GM18505 (cell line): ENCODE measurements around the gene RYR2.

ENCODE experiments used
- ATAC-seq: cut with Tn5 transposase; IDR thresholded peaks from one replicate; pipeline ENCODE4 v1.9.1; 2021; ENCODE audit not compliant: unreplicated experiment
- POLR2A ChIP-seq: IDR thresholded peaks from 4 replicates; pipeline ENCODE4 v1.6.1; 2011; ENCODE audit warnings: borderline replicate concordance; ENCODE audit not compliant: insufficient read depth, insufficient read length; ENCODE audit errors: extremely low read depth

Gene RYR2

DNA sequence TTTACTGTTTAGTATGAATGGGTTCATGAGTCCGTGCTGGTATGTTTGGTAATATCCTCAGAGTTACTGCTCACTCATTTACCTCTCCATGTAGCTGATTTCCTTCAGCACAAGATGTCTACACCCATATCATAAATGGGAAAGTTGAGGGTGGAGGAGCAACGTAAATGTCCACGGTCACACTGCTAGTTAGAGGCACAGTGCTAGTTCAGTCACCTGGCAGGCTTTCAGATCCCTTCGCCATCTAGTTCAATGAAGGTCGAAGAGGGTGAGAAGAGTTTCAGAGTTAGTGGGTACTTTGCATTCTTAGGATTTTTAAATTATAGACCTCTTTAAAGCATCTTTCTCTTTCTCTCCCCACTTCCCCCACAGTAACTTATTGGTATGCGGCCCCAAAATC is 630.0 kb downstream of the RYR2 start:
- TF ChIP-seq POLR2A = no peak
- no peak for ATAC-seq

DNA sequence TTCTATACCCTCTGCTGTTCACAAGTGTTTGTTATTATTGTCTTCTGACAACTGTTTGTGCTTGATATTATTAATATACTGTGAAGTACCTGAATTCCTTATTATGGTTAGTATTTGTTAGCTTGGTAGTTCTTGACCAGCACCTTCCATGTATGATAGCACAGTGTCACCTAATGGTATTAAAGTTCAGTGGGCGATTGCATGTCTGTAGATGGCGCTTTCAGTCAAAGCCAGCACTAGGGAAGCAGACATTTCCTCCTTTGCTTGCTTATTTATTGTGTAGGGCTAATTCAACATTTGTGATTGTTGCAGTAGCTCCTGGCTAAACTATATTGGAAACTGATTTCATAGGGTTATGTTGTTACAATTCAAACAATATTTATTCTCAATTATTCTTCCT is 630.8 kb downstream of the RYR2 start:
- TF ChIP-seq POLR2A = no peak
- no peak for ATAC-seq

DNA sequence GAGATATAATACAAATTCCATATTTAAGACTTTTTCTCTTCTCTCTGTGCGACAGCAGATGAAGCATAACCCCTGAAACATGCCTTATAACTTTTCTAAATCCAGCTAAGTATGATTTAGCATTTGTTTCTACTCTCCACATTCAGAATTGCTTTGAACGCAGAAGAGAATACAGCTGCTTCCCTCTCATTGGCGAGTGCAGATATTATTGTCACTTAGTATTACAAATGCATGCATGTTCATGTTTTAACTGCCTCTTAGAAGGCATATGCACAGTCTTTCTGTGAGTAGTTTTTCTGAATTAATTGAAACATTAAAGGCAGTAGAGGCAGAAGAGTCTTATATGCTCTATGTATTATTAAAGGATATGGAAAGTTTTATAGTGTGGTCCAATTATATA is 631.6 kb downstream of the RYR2 start:
- no peak for TF ChIP-seq POLR2A
- ATAC-seq = no peak

DNA sequence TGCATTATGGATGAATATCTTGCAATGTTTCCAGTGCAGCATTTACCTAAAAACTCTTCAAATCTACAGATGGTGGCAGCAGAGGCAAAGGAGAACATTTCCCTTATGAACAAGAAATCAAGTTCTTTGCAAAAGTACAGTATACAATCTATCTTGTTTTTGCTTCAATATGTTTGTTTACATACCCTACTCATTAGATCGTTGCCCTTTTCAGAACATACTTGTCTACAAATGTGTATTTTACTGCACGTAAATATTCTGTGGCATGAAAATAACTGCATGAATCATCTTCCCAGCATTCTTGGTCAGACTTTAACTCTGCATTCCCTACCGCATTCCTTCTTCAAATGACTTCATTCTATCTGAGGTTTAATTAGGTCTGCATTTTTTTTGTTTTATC is 636.0 kb downstream of the RYR2 start:
- no peak for TF ChIP-seq POLR2A
- no peak for ATAC-seq

DNA sequence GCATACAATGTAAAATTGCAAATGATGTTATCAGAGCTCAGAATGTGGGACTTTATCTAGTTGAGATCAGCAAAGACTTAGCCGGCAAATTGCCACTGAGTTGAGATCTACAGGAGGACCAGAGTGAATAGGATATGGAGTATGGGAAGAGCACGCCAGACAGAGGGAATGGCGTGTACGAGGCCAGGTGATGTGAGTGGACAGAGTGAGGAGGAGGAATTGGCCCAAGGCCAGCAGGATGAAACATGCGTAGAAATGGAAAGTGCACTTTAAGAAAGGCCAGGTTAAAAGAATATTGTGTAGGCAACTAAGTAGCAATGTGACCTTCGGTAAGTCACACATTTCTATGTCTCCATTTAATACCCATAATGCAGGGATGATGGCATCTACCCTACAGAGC is 637.7 kb downstream of the RYR2 start:
- no peak for TF ChIP-seq POLR2A
- no peak for ATAC-seq

DNA sequence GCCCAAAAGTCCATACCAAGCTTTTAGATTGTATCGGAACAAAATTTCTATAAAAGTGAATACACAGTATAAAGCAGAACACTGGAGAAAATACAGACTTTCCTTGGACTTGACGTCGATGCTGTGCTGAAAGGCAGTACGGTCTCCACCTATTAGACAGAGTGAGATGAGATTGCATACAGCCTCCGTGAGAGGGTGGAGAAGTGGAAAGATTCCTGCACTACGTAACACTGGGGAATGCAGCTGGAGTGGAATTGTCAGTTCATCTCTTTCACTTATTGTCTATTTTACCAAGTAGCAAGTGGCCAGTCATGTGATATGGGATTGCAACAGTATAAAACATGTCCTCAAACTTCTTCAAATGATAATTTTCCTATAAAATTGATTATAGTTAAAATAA is 639.2 kb downstream of the RYR2 start:
- no peak for TF ChIP-seq POLR2A
- no peak for ATAC-seq

DNA sequence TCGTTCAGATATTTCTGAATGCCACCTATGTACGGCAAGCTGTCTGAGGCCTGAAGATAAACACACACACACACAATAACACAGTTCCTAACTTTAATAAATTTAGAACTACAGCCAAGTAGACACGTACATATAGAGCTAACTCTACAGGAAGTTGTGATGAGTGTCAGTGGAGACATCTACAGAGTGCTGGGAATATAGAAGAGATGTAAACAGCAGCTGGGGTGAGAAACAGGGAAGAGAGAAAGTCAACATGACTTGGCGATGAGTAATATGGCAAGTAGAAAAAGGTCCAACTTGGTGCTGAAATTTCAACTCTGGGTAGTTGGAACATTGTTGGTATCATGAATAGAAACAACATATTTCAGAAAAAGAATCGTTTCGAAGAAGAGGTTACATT is 642.3 kb downstream of the RYR2 start:
- ATAC-seq = no peak
- TF ChIP-seq POLR2A = no peak

DNA sequence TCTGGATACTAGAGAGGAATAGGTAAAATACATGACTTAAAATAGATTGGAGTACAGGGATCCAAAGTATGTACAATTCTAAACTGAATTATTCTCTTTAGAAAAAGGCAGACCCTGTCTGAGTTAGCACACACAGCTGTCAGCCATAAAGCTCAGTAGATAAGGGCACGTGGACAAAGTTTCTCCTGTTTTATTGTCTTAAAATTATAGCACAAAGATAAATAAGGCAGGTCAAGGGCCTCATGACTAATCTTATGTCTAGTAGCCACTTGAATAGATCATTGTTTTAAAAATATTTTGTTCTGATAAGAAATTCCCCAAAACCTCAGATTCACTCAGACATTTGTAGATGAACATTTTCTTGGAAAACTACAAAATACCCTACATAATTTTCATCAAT is 643.6 kb downstream of the RYR2 start:
- no peak for TF ChIP-seq POLR2A
- ATAC-seq = no peak

DNA sequence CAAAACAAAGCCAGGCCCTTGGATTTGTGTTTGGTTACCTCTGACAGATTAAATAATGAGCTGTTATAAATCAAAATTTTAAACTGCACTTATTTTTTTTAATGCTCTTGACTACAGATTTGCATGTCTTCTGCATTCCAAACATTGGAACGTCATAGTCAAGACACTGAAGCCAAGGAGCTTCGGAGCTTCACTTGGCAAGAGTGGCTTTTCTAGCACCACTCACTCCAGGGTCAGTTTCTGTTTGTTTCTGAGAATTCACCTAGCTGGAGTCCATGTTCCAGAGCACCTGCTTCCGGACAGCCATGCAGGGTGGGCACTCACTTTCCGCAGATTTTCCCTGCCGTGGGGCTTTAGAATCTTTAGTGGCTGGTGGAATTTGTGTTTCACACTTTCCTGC is 645.8 kb downstream of the RYR2 start:
- ATAC-seq = no peak
- no peak for TF ChIP-seq POLR2A

DNA sequence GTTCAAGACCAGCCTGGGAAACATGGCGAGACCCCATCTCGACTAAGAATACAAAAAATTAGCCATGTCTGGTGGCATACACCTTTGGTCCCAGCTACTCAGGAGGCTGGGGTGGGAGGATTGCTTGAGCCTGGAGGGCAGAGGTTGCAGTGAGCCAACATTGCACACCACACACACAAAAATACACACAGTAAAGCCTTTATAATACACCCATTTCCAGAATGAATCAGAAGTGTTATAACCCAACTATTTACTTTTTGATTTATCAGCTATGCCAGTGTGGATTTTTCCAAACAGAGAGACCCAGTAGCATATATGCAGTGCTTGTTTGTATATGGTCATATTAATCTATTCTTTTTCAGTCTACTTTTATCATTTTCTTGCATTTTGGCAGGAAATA is 648.7 kb downstream of the RYR2 start:
- no peak for TF ChIP-seq POLR2A
- no peak for ATAC-seq

DNA sequence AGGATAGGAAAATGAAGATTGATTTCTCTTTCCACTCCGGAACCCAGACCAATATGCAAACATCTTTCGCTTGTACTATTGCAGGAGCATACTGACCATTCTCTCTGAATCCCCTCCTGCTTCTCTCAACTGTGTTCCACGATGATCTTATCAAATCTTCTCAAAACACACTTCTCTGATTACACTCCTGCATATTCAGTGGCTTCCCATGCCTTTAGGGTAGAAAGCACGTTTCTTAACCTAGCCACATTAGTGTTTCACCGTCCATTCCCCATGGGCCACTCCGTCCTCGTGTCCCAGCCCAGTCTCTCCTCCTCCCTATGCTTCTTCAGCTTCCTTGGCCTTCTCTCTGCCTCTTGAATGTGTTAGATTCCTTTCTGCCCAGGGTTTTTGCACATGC is 650.3 kb downstream of the RYR2 start:
- TF ChIP-seq POLR2A = no peak
- no peak for ATAC-seq

DNA sequence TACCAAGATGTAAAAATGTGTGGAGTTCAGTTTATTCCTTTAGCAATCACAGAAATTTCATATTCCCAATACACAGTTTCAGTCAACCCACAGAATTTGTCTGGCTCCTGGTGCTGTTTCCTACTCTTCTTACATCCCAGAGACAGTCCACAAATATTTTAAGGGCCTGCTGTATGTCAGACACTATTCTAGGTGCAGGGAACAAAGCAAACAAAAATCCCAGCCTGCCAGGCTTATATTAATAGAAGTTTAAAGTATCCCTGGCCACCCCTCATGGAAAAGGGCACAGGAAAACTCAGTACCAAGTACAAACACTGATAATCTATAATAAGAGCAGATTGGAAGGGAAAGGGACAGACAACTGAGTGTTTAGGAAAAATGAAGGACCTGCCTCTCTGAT is 653.9 kb downstream of the RYR2 start:
- no peak for ATAC-seq
- TF ChIP-seq POLR2A = no peak

DNA sequence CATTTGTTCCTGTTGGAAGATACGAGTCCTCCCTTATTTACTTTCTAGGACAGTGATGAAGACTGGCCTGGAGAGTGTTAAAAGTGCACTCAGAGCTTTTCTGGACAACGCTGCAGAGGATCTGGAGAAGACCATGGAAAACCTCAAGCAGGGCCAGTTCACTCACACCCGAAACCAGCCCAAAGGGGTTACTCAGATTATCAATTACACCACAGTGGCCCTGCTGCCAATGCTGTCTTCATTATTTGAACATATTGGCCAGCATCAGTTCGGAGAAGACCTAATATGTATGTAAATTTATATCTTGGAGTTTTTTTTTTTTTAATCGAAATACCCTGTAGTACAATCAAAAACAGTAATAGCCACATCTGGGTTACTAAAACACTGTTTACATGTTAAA is 658.2 kb downstream of the RYR2 start:
- ATAC-seq = no peak
- TF ChIP-seq POLR2A = no peak

DNA sequence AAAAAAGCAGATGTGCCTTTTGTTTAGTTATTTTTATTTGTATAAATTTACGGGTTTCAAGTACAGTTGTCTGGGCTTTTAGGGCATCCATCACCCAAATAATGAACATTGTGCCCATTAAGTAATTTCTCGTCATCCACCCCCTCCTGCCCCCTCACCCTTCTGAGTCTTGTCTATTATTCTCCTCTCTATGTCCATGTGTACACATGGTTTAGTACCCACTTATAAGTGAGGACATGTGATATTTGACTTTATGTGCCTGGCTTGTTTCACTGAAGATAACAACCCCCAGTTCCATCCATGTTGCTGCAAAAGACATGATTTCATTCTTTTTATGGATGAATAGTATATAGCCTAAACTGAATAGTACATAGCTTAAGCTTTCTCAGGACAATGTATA is 659.5 kb downstream of the RYR2 start:
- TF ChIP-seq POLR2A = no peak
- no peak for ATAC-seq

DNA sequence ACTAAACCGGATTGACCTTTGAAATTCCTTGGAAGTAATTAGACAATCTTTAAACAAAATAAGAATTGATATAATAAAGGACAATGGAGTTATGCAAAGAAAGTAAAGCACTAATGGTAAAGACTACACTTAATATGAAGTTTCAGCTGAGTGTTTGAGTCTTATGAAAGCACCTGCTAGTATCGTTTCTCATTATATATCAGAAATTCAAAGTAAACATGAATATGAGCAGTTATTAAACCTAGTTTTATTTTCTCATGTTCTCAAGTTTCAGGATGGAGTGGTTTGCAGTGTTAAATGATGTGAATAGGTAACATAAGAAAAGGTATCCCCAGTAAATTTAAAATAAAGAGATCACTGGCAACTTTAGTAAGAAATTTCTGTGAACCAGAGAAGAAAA is 660.2 kb downstream of the RYR2 start:
- no peak for TF ChIP-seq POLR2A
- no peak for ATAC-seq
